Hematopoietic multipotent progenitor cell treated with erythropoietin and hydrocortisone succinate and interleukin-3 and kit ligand, for 15 days (in vitro differentiated cells): ENCODE data around the gene TNFAIP8L2.
"Not testable (repeated sequence)": the region's sequence is repeated elsewhere in the genome, so short reads cannot be mapped to it uniquely, and the experiment has no call there.

ENCODE experiments used
- DNase-seq: peaks from one replicate; pipeline ENCODE4 v3.0.0-alpha.2; 2015; ENCODE audit warnings: low spot score

The TNFAIP8L2 gene

GRCh38 chr1:151146072-151146411 is 10.4 kb upstream of the TNFAIP8L2 start:
- DNase-seq: no peak

DNA sequence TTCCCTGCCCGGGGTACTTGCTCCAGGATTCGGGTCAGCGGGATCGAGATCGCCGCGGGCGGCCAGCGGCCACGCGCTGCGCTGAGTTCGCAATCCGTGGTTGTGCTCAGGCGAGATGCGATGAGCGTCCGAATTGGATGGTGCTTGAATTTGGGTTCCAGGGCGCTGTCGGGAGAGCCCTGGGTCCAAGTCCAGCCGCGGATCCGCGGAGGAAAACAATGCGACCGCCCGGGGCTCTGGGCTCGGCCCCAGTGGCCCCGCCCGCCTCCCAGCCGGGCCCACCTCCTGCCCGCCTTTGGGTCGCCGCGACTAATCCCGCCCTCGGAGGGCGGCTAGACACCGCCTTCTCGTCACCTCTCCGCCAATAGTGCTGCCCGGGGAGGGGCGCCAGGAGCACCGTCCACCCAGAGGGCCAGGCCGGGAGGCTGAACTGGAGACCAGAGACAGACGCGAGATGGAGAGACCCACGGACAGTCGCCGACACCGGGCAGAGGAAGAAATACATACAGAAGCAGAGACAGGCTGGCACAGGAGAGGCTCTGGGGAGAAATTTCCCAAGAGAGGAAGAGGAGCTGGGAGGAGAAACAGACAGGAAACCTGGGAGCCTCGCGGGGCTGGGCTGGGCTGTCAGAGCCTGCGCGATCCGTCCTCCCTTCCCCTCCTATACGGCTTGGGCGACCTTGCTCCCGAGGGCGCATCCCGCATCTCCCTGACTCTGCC is 9.9 kb upstream of the TNFAIP8L2 start, which contains the start of gene SEMA6C:
Gene SEMA6C, minus strand, starts transcription at position 220 of the 720 bp plus-strand sequence. CDS start 4,010 bp downstream, outside the sequence.
- DNase-seq: peak; percentile 87

- DNase-seq: no peak
These were observed 9.3 kb upstream of the TNFAIP8L2 start for GRCh38 chr1:151147132-151147503.

GRCh38 chr1:151147665-151148064 is 8.8 kb upstream of the TNFAIP8L2 start:
- DNase-seq: no peak

- DNase-seq: no peak
These were observed 650 bp downstream of the TNFAIP8L2 start for GRCh38 chr1:151157067-151157531.

DNA sequence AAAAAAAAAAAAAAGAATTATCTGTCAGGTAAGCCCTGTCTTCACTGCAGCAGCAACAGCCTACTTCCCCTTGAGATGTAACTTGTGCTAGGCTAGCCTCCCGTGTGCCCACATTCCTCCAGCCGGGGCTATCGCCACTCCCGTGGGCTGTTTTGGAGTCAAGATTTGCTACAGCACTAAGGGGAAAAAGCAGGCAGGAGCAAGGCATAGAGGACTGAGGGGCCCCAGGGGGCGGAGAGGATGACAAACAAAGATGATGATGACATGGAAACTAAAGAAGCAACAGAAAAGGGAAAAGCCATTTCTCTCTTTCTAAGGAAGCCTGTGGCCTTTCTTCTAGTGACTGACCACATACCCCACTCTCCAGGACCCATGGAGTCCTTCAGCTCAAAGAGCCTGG is 1.9 kb downstream of the TNFAIP8L2 start:
- no peak for DNase-seq

- no peak for DNase-seq
These were observed 2.4 kb downstream of the TNFAIP8L2 start for GRCh38 chr1:151158751-151159251.

DNA sequence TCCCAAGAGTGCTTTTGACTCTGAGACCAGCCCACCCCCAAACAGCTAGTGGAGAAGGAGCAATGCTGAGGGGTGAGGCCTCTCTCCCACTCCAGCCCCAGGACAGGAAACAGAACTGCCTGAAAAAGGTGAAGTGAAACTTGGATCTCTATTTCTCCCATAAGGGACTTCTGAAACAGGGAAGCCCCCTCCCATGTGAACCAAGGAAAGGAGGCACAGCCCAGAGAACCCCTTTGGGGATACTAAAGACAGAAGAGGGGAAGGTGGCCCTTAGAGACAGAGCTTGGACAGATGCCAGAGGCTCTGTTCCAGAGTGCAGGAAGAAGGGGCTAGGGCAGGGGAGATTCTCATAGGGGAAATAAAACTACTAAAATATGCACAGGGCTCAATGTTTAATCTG is 2.9 kb downstream of the TNFAIP8L2 start:
- DNase-seq: no peak

DNA sequence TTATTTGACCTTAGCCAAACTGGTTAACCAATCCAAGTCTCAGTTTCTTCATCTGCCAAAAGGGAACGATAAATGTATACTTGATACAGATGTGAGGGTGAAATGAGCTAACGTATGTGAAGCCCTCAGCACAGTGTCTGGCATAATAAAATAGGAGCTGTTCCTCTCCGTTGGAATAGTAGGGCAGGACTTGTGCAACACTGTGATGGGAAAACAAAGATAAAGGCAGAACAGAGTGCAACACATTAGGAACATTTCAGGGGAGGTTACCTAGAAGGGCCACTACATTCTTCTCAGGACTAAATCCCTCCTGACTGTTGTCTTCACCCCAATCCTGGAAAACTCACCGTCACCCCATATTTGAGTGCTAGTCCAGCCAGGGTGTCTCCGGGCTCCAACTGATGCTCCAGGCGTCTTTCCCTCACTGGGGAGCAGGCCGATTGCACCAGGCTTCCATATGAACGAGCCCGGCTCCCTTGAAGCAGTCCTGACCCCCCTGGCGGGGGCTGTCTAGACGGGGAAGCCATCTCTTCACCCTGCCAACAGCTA is 8.4 kb downstream of the TNFAIP8L2 start:
- no peak for DNase-seq

GRCh38 chr1:151165281-151165737 is 8.9 kb downstream of the TNFAIP8L2 start:
- no peak for DNase-seq

DNA sequence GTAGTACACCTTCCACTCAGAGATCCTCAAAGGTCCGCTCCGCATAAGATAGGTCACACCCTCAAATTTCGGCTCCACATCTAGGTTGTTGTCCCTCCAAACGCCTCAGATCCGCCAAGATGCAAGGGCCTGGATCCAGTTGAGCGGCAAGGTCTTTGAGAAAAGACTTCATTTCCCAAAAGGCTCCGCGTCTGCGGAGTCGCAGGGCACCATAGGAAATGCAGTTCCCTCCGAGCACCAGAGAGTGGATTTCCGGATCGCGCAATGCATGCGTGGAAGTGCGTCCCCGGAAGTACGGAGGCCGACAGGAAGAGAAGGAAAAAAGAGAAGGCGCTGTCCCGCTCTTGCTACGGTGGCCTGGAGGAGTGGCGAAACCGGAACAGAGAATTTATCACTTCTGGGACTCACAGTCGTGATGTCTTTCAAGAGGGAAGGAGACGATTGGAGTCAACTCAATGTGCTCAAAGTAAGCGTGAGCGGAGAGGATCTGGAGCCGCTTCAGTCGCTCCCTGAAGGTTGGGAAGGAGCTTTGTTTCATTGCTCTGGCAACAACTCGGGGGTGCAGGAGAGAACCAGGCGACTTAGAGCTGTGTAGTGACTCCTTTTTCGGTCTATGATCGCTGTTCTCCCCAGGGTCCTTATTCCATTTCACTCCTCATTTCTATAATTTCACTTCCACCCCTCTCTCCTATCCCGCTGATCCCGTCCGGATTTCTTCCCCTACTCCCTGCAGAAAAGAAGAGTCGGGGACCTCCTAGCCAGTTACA is 9.5 kb downstream of the TNFAIP8L2 start, which contains the start of the genes LYSMD1 and SCNM1:
Gene LYSMD1, minus strand, starts transcription at position 165 of the 767 bp plus-strand sequence. CDS start 644 bp downstream, outside the sequence.
Gene SCNM1, plus strand, starts transcription at position 407 of the 767 bp plus-strand sequence. Its CDS starts 9 bp downstream, at position 416.
- DNase-seq: peak; percentile 98

DNA sequence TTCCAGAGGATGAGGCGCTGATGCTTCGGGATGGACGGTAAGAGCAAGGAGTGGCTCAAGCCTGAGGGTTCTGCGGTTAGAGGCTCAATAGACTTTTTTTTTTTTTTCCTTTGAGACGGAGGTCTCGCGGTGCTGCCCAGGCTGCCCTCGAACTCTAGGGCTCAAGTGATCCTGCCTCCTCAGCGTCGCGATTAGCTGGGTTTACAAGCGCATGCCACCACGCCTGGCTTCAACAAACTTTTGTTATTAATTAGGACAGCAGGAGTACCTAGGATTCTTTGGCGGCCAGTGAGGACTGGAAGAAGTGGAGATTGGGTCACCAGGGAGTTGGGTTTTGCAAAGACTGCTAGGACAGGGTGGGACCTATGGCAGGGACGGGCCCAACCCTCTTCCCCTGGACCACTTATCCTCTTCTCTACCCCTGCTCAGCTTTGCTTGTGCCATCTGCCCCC is 10.1 kb downstream of the TNFAIP8L2 start:
- DNase-seq: no peak

GRCh38 chr1:151167116-151167515 is 10.7 kb downstream of the TNFAIP8L2 start:
- DNase-seq: no peak

GRCh38 chr1:151171190-151171589 is 14.7 kb downstream of the TNFAIP8L2 start:
- no peak for DNase-seq

DNA sequence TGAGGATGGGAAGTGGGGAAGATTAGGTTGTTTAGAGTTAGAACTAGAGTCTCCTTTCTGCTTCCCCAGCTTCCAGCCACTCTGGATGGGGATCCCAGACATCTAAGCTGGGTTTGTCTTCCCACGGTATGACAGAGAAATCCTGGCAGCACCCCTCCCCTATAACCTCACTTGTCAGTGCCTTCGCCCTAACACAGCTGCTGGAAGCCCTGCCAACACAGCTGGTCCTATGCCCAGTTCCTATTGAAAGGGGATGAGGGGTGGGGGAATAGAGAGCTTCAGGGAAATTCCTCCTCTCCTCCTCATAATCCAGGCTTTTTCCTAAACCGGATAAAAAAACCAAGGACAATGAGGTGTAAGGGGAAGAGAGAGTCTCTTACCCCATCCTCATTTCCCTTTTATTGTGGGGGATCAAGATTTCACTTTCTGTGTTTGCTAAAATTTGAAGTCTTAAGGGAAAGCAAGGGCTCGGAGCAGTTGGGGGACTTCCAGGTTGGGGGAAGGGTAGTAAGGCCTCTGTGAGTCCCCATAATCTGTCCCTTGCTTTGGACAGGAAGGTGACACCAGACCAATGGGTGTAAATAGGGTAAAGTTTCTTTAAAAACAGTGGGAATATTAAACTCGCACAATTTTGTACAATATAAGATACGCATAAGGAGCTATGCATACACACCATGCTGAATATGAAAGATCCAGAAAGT is 18.7 kb downstream of the TNFAIP8L2 start:
- no peak for DNase-seq

GRCh38 chr1:151175863-151176262 is 19.4 kb downstream of the TNFAIP8L2 start, which contains the start of gene TMOD4:
TSS of gene TMOD4 (minus strand) at chr1:151175981. CDS start at chr1:151174875, 1,106 bp downstream.
- DNase-seq: no peak

- DNase-seq: no peak
These were observed 20.1 kb downstream of the TNFAIP8L2 start for GRCh38 chr1:151176514-151177045.

GRCh38 chr1:151184211-151184610 is 27.8 kb downstream of the TNFAIP8L2 start:
- no peak for DNase-seq

GRCh38 chr1:151187205-151187604 is 30.8 kb downstream of the TNFAIP8L2 start:
- no peak for DNase-seq

DNA sequence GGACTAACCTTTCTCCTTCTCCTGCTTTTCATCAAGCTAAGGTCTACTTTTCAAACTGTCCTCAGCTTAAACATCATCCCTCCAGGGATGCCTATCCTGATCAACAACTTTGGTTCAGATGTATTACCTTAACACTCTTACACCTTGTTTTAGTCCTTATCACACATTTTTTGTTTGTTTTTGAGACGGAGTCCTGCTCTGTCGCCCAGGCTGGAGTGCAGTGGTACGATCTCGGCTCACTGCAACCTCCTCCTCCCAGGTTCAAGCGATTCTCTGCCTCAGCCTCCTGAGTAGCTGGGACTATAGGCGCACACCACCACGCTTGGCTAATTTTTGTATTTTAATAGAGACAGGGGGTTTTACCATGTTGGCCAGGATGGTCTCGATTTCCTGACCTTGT is 32.2 kb downstream of the TNFAIP8L2 start:
- DNase-seq: not testable (repeated sequence)
